Measurements from ENCODE around the gene ZNF569.
"Not testable (repeated sequence)": the region's sequence is repeated elsewhere in the genome, so short reads cannot be mapped to it uniquely, and the experiment has no call there.

The ZNF569 gene

GRCh38 chr19:37401078-37401477 lies 66.2 kb downstream of the ZNF569 start:
- DNase-seq (ENCODE audit: low read depth), result no peak

- not testable (repeated sequence) for DNase-seq (ENCODE audit: low read depth)
Measured at GRCh38 chr19:37391399-37391798, 75.8 kb downstream of the ZNF569 start.

- DNase-seq (ENCODE audit: low read depth), result no peak
Measured at GRCh38 chr19:37389234-37389633, 78.0 kb downstream of the ZNF569 start.

GRCh38 chr19:37370880-37371661 lies 96.2 kb downstream of the ZNF569 start, which contains the start of gene ZNF527:
TSS of gene ZNF527 (plus strand) at chr19:37371099. CDS start at chr19:37374199, 3,100 bp downstream.
- peak; percentile 96 for DNase-seq (ENCODE audit: low read depth)

- DNase-seq (ENCODE audit: low read depth), result not testable (repeated sequence)
Measured at GRCh38 chr19:37370386-37370879, 96.8 kb downstream of the ZNF569 start.

GRCh38 chr19:37362733-37363132 lies 104.5 kb downstream of the ZNF569 start:
- peak; percentile 33 for DNase-seq (ENCODE audit: low read depth)

GRCh38 chr19:37361994-37362393 lies 105.2 kb downstream of the ZNF569 start:
- peak; percentile 17 for DNase-seq (ENCODE audit: low read depth)

Data from ELR (cell line).